GM08714 (cell line): ENCODE results near the gene CTNNA2.

Source experiments
- H3K4me3 ChIP-seq: fragments of 200-500 bp; sonication (Bioruptor generic); 2 replicates; pipeline ENCODE4 v1.5.1; 2014; ENCODE audit warnings: mild to moderate bottlenecking, low read length, inconsistent platforms
- ZNF274 ChIP-seq: IDR thresholded peaks from 2 replicates; pipeline ENCODE4 v1.6.1; 2012; ENCODE audit warnings: mild to moderate bottlenecking, low read depth, low read length

CTNNA2 gene

DNA sequence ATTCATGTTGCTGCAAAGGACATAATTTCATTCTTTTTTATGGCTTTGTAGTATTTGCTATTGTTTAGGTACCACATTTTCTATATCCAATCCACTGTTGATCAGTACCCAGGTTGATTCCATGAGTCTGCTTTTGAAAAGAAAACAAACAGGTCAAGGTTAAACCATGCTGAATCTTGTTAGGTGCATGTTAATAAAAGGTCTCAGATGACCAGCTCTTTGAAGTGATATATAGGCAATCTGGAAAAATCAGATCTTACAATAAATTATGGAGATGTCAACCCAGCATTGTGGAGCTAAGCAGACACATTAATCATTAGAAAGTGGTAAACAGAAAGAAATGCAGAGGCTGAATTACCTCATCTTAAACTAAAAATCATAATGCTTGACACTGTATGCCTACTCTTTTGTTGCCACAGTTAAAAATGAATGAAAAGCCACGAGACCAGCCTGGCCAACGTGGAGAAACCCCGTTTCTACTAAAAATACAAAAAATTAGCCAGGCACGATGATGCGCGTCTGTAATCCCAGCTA, 246.0 kb downstream of the CTNNA2 start:
- TF ChIP-seq ZNF274, result no peak

DNA sequence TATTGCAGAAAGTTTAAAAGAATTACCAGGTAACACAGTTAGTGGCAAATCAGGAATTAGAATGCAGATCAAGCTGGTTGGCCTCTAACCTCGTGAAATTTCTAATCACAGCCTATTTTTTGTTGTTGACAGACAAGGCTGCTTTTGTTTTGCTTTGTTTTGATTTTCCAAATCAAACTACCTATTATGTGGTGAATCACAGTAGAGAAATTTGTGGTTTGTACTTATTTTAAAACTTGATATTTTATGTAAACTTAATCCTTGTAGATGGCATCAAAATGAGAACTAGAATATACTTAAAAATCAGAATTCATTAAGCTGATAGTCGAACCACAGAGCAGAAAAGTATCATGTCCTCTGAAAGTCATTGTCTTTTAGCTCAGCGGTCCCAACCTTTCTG, 258.1 kb downstream of the CTNNA2 start:
- no peak for TF ChIP-seq ZNF274
- no peak overlapping the region for H3K4me3 ChIP-seq

More for the DNA sequence above, 246.0 kb downstream of the CTNNA2 start:
- H3K4me3 ChIP-seq, result no peak overlapping the region

DNA sequence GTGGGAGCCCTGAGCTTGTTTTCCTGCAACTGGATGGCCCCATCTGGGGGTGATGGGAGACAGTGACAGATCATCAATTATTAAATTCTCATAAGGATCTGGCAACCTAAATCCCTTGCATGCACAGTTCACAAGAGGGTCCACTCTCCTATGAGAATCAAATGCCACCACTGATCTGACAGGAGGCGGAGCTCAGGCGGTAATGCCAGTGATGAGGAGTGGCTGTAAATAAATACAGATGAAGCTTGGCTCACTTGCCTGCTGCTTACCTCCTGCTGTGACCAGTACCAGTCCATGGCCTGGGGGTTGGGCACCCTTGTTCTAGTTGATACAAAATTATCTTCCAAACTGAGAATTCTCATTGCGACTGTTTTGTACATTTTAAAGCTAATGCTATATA, 258.6 kb downstream of the CTNNA2 start:
- no peak for TF ChIP-seq ZNF274
- H3K4me3 ChIP-seq, result no peak overlapping the region

DNA sequence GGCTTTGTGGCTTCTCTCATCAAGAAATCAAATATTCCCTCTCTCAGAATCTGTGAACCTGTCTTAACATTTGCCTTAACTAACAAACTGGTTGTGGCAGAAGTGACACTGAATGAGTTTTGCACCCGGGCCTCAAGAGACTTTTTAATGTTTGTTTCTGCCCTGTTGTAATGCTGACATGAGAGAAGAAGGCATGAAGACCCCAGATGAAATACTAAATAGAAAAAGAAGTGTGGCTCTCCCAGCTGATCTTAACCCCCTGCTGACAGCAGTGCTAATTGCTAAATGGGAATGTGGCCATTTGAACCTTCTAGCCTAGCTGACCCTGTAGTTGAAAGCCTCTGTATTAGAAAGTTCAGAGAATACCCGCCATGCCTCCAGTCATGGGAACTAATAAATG, 261.2 kb downstream of the CTNNA2 start:
- no peak for TF ChIP-seq ZNF274
- H3K4me3 ChIP-seq, result no peak overlapping the region

DNA sequence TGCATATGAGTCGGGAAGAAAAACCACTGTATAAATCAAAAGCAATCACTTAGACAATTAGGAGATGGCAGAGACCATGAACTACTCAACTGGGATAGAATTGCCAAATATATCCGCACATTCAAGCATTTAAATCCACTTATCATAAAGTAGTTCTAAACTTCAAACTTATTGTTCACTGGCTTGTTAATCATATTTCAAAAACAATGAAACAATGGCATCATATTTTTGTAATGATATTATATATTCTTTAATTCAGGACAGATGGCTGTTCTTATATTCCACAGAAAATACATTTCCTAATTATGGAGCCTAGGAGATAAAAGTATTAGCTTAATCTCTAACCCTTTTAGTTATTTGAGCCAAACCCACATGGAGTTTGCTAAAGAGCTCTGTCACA, 263.6 kb downstream of the CTNNA2 start:
- no peak overlapping the region for H3K4me3 ChIP-seq
- TF ChIP-seq ZNF274, result no peak

DNA sequence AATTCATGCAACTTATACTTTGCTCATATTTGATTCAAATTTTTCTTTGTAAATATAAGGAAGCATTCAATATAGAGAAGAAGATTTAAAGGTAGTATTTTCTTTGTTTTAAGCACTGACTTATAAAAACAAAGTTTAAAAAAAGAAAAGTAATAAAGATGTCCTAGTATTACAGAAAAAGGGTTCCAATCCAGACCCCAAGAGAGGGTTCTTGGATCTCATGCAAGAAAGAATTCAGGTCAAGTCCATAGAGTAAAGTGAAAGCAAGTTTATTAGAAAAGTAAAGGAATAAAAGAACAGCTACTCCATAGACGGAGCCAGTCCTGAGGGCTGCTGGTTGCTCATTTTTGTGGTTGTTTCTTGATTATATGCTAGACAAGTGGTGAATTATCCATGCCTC, 267.9 kb downstream of the CTNNA2 start:
- TF ChIP-seq ZNF274, result no peak
- no peak overlapping the region for H3K4me3 ChIP-seq

DNA sequence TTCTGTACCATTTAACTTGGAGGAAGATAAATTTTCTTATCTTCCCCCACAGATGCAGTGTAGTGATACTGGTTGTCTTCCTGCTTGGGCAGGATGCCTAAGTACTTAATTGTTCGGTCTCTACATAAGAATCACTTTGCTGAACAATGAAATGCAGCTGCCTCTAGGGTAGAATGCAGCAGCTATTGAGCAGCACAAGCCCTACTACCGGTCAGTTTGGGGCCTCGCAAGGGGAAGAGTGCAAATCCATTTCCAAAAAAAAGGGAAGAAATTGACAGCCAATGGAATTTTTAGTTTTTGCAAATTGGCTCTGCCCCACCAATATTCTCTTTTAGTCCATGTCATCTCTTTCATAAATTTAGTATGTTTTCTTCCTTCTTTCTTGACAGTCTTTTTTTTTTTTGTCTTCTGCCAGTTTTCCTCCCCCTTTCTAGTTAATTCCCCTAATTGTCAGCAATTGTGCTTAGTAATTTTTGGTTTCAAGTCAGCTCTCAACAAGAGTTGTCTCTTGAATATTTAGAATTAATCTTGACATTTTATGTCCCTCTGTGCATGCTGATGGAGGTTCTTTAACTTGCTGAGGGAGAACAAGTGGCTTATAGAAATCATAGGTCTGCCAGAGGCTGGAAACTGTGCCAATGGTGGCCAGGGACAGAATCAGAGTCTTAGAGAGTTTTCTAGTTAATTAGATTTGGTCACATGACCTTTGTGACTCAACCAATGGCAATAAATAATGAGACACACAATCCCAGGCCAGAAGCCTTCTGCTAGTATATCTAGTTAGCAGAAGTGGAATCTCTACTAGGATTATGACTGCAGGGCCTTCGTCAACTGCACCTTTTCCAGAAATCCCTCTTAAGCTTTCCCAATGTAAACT, 270.0 kb downstream of the CTNNA2 start:
- no peak for TF ChIP-seq ZNF274

DNA sequence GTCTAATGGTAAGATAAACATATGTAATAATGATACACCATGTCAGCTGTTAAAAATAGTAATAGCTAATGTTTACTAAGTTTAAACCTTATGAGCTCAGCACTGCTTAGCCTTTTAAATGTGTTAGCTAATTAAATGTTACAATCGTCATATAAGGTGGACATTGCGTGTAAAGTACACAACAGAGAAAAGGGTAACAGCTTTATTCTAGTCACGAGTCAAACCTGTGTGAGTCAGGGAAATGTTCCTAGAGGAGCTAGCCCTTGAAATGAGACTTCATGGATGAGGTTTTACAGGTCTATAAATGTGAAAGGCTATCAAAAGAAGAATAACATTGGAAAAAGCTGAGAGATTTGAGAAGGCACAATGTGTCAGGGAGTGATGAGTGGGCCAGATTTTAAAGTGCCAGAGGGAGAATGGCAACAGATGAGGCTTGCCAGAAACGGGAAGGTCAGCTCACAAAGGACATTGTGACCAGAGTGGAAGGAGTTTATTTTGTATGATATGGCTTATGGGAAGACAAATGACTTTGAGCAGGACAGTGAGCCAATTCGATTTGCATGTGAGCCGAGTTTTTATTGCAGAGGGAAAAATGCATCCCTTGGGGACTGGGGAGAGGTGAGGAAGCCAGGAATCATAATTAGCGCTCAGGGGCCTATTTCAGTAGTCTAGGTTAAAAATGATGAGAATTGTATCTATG, 276.3 kb downstream of the CTNNA2 start:
- H3K4me3 ChIP-seq, result no peak overlapping the region
- no peak for TF ChIP-seq ZNF274

More for the DNA sequence above, 270.0 kb downstream of the CTNNA2 start:
- H3K4me3 ChIP-seq, result no peak overlapping the region

DNA sequence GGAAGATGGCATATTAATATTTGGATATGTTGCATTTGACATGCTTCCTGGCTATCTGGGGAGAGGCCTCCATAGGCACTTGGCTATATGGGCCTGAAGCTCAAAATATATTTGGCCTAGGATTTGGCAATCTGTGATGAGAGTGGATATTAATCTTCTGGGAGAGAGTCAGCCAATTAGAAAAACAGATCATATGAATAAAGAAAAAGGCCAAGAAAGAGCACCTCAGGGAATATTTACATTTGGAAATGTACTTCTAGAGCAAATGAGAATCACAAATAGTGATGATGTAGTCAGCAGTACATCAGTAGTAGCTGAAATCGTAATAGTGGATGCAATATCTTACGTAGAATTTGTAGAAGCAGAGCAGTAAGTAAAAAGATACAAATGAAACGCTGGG, 277.0 kb downstream of the CTNNA2 start:
- TF ChIP-seq ZNF274, result no peak
- H3K4me3 ChIP-seq, result no peak overlapping the region

DNA sequence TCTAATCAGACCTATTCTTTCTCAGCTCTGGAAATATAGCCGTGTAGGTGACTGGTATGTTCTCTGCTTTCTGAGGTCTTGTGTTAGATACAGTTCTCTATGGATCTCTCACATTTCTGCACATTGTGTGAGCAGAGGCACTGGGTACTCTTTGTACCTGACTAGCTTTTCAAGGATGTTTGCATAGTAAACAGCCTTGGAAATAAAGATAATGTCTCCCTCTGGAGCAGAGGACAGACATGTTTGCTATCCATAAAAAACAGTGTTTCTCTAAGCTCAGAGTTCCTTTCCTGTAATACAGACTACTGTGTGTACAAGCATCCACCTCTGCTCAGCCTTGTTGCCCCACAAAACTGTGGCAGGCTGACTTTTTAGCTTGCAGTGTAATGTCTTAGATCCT, 279.2 kb downstream of the CTNNA2 start:
- TF ChIP-seq ZNF274, result no peak
- H3K4me3 ChIP-seq, result no peak overlapping the region

DNA sequence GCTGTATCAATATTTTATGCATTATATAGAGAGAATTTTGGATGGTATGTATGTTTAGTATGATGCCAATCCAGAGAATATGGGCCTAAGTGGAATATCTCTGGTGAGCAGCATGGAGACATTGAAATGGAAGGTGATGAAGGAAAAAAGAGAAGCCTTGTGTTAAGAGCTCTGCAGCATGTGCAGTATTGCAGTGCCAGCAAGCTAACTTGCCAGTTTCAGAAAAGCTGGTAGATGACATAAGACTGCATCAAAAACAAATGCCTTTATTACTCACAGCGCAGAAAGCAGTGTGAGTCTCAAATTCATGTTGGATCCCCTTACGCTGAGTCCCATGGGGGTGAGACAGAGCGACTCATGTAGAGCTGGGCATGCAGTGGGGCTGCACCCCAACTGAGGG, 280.2 kb downstream of the CTNNA2 start:
- no peak overlapping the region for H3K4me3 ChIP-seq
- TF ChIP-seq ZNF274, result no peak

DNA sequence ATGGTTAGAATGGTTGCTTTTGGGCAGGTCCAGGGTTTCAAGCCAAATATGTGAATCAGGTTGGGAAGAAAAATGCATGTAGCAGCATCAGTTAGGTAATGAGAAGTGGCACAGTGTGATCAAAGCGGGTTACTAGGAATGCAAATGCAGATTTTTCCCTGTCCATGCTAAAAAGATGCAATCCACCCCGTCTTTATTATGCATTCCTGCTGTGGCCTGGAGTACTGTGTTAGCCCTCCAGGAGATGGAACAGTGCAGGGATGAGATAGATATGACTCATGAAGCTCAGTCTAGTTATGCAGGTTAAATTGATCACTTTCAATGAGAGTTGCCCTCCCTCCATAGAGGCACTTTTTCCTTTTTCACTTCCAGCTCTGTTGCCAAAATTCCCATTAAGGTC, 283.8 kb downstream of the CTNNA2 start:
- no peak overlapping the region for H3K4me3 ChIP-seq
- no peak for TF ChIP-seq ZNF274

DNA sequence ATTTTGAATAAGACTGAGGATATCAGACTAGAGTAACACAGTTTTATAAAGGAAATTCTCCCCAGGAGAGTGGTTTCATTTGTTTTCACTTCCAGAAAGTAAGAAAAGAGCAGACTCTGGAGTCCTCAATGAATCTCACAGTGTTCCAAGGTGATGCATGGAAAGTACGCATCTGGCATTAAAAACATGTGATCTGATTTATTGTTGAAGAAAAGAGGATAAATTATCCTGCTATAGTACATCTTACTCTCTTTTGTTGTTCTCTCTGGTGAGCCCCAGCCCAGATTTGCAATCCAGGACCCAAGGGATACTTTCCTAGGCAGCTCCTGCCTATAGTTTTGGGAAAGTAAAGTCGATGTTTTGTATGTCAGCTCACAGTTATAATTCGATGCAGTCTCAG, 285.9 kb downstream of the CTNNA2 start:
- no peak overlapping the region for H3K4me3 ChIP-seq
- no peak for TF ChIP-seq ZNF274

DNA sequence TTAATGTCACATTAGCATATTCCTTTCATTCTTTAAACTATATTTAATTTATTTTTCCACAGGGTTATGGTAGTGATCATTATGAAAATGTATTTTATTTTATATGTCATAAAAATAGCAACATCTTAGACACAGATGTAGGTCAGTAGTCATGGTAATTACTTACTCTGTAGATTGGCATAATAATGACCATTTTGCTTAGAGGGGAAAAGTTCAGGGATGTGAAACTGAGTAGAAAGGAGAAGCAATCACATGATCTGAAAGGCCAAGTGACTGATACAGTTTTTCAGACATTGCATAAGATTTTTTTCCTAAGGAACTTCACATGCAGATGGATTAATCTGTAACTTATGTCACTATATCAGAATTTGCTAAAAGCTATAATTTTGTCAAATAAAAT, 286.9 kb downstream of the CTNNA2 start:
- no peak overlapping the region for H3K4me3 ChIP-seq
- TF ChIP-seq ZNF274, result no peak

DNA sequence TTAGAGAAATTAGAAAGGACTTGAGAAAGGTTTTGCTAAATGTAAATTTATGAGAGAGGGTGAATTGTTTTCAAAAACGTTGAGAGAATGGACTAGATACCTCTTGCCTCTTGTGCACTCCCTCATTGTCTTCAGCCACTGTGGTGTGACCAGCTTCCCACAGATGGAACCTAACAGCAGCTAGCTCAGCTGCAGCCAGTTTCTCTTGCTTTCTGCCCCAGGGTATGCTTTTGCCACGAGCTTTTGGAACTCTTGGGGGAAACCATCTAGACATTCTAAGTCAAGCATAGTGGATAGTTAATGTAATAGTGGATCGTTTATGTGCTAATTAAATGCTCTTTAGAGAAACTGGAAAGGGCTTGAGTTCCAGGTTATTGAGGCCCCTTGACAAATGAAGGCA, 288.2 kb downstream of the CTNNA2 start:
- H3K4me3 ChIP-seq, result no peak overlapping the region
- TF ChIP-seq ZNF274, result no peak

DNA sequence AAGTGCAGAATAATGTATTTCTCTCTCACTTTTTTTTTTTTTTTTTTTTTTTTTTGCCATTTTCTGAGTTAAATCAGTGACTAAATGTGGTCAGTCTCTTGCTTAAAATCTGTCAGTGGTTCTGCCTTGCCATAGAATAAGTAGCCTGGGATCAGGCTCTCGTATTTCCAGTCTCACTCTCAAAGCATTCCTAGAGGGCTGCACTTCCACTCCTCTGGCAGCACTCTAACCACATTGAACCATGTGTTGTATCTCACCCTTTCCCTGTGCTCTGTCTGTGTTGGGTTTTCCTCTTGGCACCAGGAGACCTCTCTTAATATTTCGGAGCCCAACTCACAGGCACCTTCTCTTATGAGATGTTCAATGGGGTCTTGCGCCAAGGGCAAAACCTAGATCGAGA, 304.4 kb downstream of the CTNNA2 start:
- no peak overlapping the region for H3K4me3 ChIP-seq
- TF ChIP-seq ZNF274, result no peak
